ENCODE data around the gene ARHGAP26. TPM values are rescaled to one million over a fixed set of nuclear protein-coding genes. Genes with fewer than 3 reads are reported as not detected.

ARHGAP26 gene
- total RNA-seq, 1 experiment from 2014 or later = 34.5 TPM

GRCh38 chr5:142838845-142839244, 68.7 kb downstream of the ARHGAP26 start:
- Histone ChIP-seq H3K4me1 (ENCODE audit: control insufficient read depth in 1 of 2, insufficient read depth in 2 of 2, low read length in 2 of 2) (peaks cover 6 to 9% of the 10 kb centered on the region in 2 experiments; a peak in 3 of 4 replicates), H3K9me3 (ENCODE audit: control insufficient read depth in 1 of 2, insufficient read depth in 1 of 2, low read depth in 1 of 2, low read length in 2 of 2) (no peaks in the 10 kb centered on the region), H3K4me2 (ENCODE audit: low read length) (no peak overlapping the region), H2AFZ (ENCODE audit: low read depth, low read length, poor library complexity, severe bottlenecking) (no peak overlapping the region), H3K4me3 (replicated peaks in 1 of 2; ENCODE audit: low read depth in 1 of 2, low read length in 2 of 2) (no peak overlapping the region), H3K36me3 (ENCODE audit: control insufficient read depth in 1 of 2, insufficient read depth in 2 of 2, low read length in 2 of 2) (no peaks in the 10 kb centered on the region), H3K27ac (ENCODE audit: low read depth, low read length) (no peak overlapping the region), H3K9ac (ENCODE audit: low read length) (no peak overlapping the region), H4K20me1 (ENCODE audit: insufficient read depth) (no peaks in the 10 kb centered on the region), H3K79me2 (ENCODE audit: insufficient read depth, low read length) (peaks cover 11% of the 10 kb centered on the region; the same call in 1 of the 2 replicates), H3K27me3 (ENCODE audit: insufficient read depth, low read length) (no peaks in the 10 kb centered on the region), H3K9me2 (ENCODE audit: insufficient read depth) (no peaks in the 10 kb centered on the region)
- ChIA-PET CTCF (interaction anchor here (1.3 to 1.6 kb wide), 2 partner anchors 28 to 126 kb away, joined by 3 to 4 read pairs; no protein-coding TSS in a partner anchor), POLR2A (interaction anchor here (0.8 kb wide), 1 partner anchor 12 kb away, joined by 4 read pairs; no protein-coding TSS in a partner anchor), RAD21 (ENCODE audit: low non-redundant PET in 1 of 2, low total read pairs in 2 of 2, uncharacterized antibody in 2 of 2, unreplicated experiment in 2 of 2) (interaction anchor here in 1 of 2 experiments (0.7 kb wide), 1 partner anchor 35 kb away, joined by 5 read pairs; no protein-coding TSS in a partner anchor)
- intact Hi-C loops (cut with micrococcal nuclease) = no loop called here
- no TSS peak for BruUV-seq (replicated peaks)
- TF ChIP-seq CTCF (IDR thresholded peaks at IDR 0.05 in 2 of 3, conservative IDR thresholded peaks at IDR 0.05 in 1 of 3; ENCODE audit: borderline replicate concordance in 1 of 3, insufficient read depth in 1 of 3, low read depth in 2 of 3, low read length in 2 of 3) = no peak
- TF ChIP-seq EZH2 (IDR thresholded peaks at IDR 0.05) = no peak
- TF ChIP-seq ZNF274 (IDR thresholded peaks at IDR 0.05; ENCODE audit: low read depth, low read length) = no peak
- no peak for TF ChIP-seq POLR2A (IDR thresholded peaks at IDR 0.05; ENCODE audit: borderline replicate concordance, extremely low read depth, insufficient read depth, insufficient read length)
- TF ChIP-seq ATF3 (IDR thresholded peaks at IDR 0.05) = no peak
- no peak for TF ChIP-seq POLR2AphosphoS5 (IDR thresholded peaks at IDR 0.05; ENCODE audit: low read depth, low read length)
- TF ChIP-seq JUND (IDR thresholded peaks at IDR 0.05) = no peak
- TF ChIP-seq FOSL1 (IDR thresholded peaks at IDR 0.05; ENCODE audit: low read depth) = no peak
- no peak for DNase-seq (ENCODE audit: low read depth, low spot score)
- no peak for ATAC-seq
